Stimulated activated CD8-positive, alpha-beta memory T cell treated with anti-CD3 and anti-CD28 coated beads, Interleukin-12 subunit alpha, Interleukin-12 subunit beta, amount 100 ng/mL, for 1 hour (primary cell): ENCODE measurements around the gene CDH18.

Experiments
- DNase-seq: peaks from one replicate; pipeline ENCODE4 v3.0.0-alpha.2; 2020; ENCODE audit warnings: low read depth

Gene CDH18

GRCh38 chr5:19987612-19988361, at the start of gene CDH18:
TSS of gene CDH18 (minus strand) at chr5:19988200. CDS start at chr5:19838986, 149,214 bp downstream.
- no peak for DNase-seq

- no peak for DNase-seq
Observed at GRCh38 chr5:20034717-20035116, 46.7 kb upstream of the CDH18 start.

- DNase-seq, result no peak
Observed at GRCh38 chr5:20033881-20034280, 45.9 kb upstream of the CDH18 start.

GRCh38 chr5:20032896-20033295, 44.9 kb upstream of the CDH18 start:
- DNase-seq, result no peak

GRCh38 chr5:20030125-20030524, 42.1 kb upstream of the CDH18 start:
- DNase-seq, result no peak

- DNase-seq, result no peak
Observed at GRCh38 chr5:20029266-20029665, 41.3 kb upstream of the CDH18 start.

- DNase-seq, result no peak
Observed at GRCh38 chr5:20028506-20028905, 40.5 kb upstream of the CDH18 start.

GRCh38 chr5:20023686-20024180, 35.7 kb upstream of the CDH18 start:
- no peak for DNase-seq

- no peak for DNase-seq
Observed at GRCh38 chr5:20020247-20020646, 32.2 kb upstream of the CDH18 start.

GRCh38 chr5:20017021-20017420, 29.0 kb upstream of the CDH18 start:
- no peak for DNase-seq

- no peak for DNase-seq
Observed at GRCh38 chr5:20000416-20000815, 12.4 kb upstream of the CDH18 start.

GRCh38 chr5:19988457-19988856, 457 bp upstream of the CDH18 start:
- no peak for DNase-seq

GRCh38 chr5:19986806-19987205, 1.2 kb downstream of the CDH18 start:
- no peak for DNase-seq

- DNase-seq, result no peak
Observed at GRCh38 chr5:19986031-19986619, 1.9 kb downstream of the CDH18 start.

- DNase-seq, result no peak
Observed at GRCh38 chr5:19978476-19978875, 9.5 kb downstream of the CDH18 start.

- DNase-seq, result no peak
Observed at GRCh38 chr5:19977099-19977498, 10.9 kb downstream of the CDH18 start.

GRCh38 chr5:19975795-19976194, 12.2 kb downstream of the CDH18 start:
- no peak for DNase-seq

- DNase-seq, result no peak
Observed at GRCh38 chr5:19960451-19960850, 27.5 kb downstream of the CDH18 start.

- DNase-seq, result no peak
Observed at GRCh38 chr5:19959830-19960384, 28.1 kb downstream of the CDH18 start.

- DNase-seq, result no peak
Observed at GRCh38 chr5:19950897-19951296, 37.1 kb downstream of the CDH18 start.

- no peak for DNase-seq
Observed at GRCh38 chr5:19940192-19940591, 47.8 kb downstream of the CDH18 start.

GRCh38 chr5:19930451-19930850, 57.5 kb downstream of the CDH18 start:
- no peak for DNase-seq
